ENCODE data around the gene CLIC4. TPM values are rescaled to one million over a fixed set of nuclear protein-coding genes. Genes with fewer than 3 reads are reported as not detected.
A peak's percentile ranks its signal among the peaks of the same experiment; 100 is the strongest.

CLIC4 gene
- total and polyA plus RNA-seq, 9 of the 15 experiments (the other 6 are each of a cell fraction or from before 2014, with no cell fraction given): 16.0 to 67.5 (median 38.4) TPM

DNA sequence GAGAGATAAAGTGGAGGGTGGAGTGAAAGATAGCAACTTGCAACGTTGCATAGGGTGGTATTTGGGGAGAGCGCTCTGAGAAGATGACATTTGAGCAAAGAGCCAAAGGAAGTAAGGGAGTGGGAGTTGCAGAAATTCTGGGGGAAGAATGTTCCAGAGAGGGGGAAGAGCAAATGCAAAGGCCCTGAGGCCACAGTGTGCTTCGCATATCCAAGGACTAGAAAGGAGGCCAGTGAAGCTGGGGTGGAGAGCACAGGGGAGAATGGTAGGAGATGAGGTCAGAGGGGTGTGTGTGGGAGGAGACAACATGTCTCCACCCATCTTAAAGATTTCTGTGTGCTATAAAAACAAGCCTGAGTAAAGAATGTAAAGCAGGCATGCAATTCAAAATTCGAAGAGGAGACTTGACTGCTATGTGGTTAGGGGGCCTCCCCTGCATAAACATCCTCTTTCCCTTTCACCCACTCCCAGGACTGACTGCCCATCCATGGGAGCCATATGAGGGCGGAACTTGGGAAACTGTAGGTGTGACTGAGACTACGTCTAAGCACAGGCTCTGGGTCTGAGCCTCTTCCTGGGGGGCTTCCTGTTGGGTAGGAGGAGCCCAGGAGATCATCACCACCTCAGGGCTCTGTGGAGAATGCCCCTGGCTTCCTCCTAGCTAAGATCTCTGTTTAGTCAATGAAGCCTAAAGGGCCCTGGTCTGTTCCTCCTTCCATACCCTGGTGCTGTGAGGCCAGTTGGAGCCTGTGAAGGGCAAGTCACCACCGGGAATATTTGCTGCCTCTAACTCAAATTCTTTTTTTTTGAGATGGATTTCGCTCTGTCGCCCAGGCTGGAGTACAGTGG lies 2.9 kb upstream of the CLIC4 start (continued):
- TF ChIP-seq, protein P1, sequence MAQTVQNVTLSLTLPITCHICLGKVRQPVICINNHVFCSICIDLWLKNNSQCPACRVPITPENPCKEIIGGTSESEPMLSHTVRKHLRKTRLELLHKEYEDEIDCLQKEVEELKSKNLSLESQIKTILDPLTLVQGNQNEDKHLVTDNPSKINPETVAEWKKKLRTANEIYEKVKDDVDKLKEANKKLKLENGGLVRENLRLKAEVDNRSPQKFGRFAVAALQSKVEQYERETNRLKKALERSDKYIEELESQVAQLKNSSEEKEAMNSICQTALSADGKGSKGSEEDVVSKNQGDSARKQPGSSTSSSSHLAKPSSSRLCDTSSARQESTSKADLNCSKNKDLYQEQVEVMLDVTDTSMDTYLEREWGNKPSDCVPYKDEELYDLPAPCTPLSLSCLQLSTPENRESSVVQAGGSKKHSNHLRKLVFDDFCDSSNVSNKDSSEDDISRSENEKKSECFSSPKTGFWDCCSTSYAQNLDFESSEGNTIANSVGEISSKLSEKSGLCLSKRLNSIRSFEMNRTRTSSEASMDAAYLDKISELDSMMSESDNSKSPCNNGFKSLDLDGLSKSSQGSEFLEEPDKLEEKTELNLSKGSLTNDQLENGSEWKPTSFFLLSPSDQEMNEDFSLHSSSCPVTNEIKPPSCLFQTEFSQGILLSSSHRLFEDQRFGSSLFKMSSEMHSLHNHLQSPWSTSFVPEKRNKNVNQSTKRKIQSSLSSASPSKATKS (CRISPR knock-in tag; IDR thresholded peaks at IDR 0.05): no peak
- no peak for TF ChIP-seq NCOA4 (IDR thresholded peaks at IDR 0.05; ENCODE audit: partially characterized antibody)

DNA sequence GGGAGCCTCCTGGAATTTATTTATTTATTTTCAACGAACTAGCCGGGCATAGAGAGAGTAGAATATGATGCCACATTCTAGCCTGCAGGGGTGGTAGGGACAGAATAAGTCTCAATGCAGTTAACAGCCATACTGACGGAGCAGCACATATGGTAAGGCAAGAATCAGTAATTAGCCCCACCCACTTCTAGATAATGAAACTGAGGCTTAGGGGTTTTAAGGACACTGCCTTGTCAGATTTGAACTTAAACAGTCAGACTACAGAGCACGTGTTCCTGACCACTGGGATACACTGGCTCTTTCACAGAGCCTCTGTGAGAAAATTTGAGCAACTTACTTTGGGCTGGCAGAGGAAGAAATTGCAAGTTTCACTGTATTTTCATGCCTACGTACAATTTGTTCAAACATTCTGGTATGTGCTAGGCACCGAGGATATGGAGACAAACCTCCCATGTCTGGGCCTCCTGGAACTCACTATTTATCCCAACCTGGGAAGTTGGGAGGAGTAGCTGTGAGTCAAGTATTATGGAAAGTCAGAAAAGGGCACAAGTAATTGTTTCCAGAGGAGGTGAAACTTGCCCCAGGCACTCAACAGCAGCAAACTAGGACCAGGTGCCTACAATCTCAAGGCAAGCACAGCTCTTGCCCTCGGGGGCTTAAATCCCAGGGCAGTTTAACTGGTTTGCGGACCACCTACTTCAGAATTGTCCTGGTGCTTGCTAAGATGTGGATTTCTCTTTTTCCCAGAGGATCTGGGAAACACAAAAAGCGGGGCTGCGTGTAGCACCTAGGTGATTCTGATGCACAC lies 1.6 kb upstream of the CLIC4 start:
- H3K27ac ChIP-seq (ENCODE audit: extremely low read depth, low read depth, low read length): peak overlapping the region; percentile 18; the same call in 2 of the 3 replicates
- peaks cover 37 to 47% of the 10 kb centered on the region in 2 experiments for H3K4me1 ChIP-seq (replicated peaks in 1 of 2; ENCODE audit: control insufficient read depth in 2 of 2, insufficient read depth in 2 of 2, low read length in 2 of 2)
- H3K9me1 ChIP-seq (ENCODE audit: control insufficient read depth, insufficient read depth, low read length): peaks cover 3% of the 10 kb centered on the region
- H4K20me1 ChIP-seq (replicated peaks; ENCODE audit: control insufficient read depth, insufficient read depth, low read length): no peaks in the 10 kb centered on the region; the same call in 1 of the 2 replicates
- ATAC-seq (no peak), DNase-seq (ENCODE audit: extremely low read depth in 1 of 4, low spot score in 3 of 4) (peak in 1 of 4 experiments; percentile 55), FAIRE-seq (peak; percentile 48)
- ChIA-PET CTCF (ENCODE audit: low intra/inter-chr PET ratio) (no interaction called here), POLR2A (interaction anchor here (0.6 to 4.5 kb wide), 4 partner anchors 10 to 425 kb away, joined by 3 to 44 read pairs (median 4); no protein-coding TSS in a partner anchor)
- H2AFZ ChIP-seq (ENCODE audit: low read depth, low read length): peak overlapping the region; percentile 91
- in situ Hi-C loops (cut with MboI) (no loop called here), intact Hi-C loops (cut with micrococcal nuclease) (loop anchor here (2.0 kb wide), 2 partner anchors 19 to 39 kb away; no protein-coding TSS in a partner anchor)
- 53% methylated on average over 10 of the region's 10 CpGs for WGBS (ENCODE audit: insufficient coverage, low coverage, missing lambda C conversion rate)
- no peaks in the 10 kb centered on the region for H3K36me3 ChIP-seq (ENCODE audit: control insufficient read depth, insufficient read depth, low read length)
- no peak overlapping the region for H3K4me3 ChIP-seq
- no peaks in the 10 kb centered on the region for H3K9me3 ChIP-seq (replicated peaks; ENCODE audit: control insufficient read depth, insufficient read depth, low read depth, low read length)
- peak overlapping the region; percentile 7 to 11; a peak in 3 of 4 replicates for H3K9ac ChIP-seq (ENCODE audit: insufficient read depth in 1 of 2, low read depth in 2 of 2, low read length in 2 of 2)
- BruUV-seq (replicated peaks): no TSS peak
- peaks cover 33% of the 10 kb centered on the region for H3K79me2 ChIP-seq (ENCODE audit: control insufficient read depth, insufficient read depth, low read length)
- H3K27me3 ChIP-seq (ENCODE audit: control insufficient read depth in 2 of 2, insufficient read depth in 2 of 2, low read length in 2 of 2): no peaks in the 10 kb centered on the region
- H3K4me2 ChIP-seq (ENCODE audit: insufficient read depth, low read length): 0 out of 2 replicates have a peak overlapping the region, but pooled peaks have one; percentile 13
- no peak for TF ChIP-seq TEAD2 (tag; IDR thresholded peaks at IDR 0.05)
- TF ChIP-seq, protein P2, sequence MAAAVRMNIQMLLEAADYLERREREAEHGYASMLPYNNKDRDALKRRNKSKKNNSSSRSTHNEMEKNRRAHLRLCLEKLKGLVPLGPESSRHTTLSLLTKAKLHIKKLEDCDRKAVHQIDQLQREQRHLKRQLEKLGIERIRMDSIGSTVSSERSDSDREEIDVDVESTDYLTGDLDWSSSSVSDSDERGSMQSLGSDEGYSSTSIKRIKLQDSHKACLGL (CRISPR knock-in tag; IDR thresholded peaks at IDR 0.05; ENCODE audit: borderline replicate concordance, poor library complexity, severe bottlenecking): no peak
- peak; percentile 92 for TF ChIP-seq MYC (IDR thresholded peaks at IDR 0.05; ENCODE audit: low read depth, low read length)
- no peak for TF ChIP-seq MYC (CRISPR knock-in tag; IDR thresholded peaks at IDR 0.05; ENCODE audit: borderline replicate concordance, low read depth)
- TF ChIP-seq, protein P3, sequence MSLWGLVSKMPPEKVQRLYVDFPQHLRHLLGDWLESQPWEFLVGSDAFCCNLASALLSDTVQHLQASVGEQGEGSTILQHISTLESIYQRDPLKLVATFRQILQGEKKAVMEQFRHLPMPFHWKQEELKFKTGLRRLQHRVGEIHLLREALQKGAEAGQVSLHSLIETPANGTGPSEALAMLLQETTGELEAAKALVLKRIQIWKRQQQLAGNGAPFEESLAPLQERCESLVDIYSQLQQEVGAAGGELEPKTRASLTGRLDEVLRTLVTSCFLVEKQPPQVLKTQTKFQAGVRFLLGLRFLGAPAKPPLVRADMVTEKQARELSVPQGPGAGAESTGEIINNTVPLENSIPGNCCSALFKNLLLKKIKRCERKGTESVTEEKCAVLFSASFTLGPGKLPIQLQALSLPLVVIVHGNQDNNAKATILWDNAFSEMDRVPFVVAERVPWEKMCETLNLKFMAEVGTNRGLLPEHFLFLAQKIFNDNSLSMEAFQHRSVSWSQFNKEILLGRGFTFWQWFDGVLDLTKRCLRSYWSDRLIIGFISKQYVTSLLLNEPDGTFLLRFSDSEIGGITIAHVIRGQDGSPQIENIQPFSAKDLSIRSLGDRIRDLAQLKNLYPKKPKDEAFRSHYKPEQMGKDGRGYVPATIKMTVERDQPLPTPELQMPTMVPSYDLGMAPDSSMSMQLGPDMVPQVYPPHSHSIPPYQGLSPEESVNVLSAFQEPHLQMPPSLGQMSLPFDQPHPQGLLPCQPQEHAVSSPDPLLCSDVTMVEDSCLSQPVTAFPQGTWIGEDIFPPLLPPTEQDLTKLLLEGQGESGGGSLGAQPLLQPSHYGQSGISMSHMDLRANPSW (CRISPR knock-in tag; IDR thresholded peaks at IDR 0.05): no peak
- TF ChIP-seq, protein P4, sequence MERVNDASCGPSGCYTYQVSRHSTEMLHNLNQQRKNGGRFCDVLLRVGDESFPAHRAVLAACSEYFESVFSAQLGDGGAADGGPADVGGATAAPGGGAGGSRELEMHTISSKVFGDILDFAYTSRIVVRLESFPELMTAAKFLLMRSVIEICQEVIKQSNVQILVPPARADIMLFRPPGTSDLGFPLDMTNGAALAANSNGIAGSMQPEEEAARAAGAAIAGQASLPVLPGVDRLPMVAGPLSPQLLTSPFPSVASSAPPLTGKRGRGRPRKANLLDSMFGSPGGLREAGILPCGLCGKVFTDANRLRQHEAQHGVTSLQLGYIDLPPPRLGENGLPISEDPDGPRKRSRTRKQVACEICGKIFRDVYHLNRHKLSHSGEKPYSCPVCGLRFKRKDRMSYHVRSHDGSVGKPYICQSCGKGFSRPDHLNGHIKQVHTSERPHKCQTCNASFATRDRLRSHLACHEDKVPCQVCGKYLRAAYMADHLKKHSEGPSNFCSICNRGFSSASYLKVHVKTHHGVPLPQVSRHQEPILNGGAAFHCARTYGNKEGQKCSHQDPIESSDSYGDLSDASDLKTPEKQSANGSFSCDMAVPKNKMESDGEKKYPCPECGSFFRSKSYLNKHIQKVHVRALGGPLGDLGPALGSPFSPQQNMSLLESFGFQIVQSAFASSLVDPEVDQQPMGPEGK (CRISPR knock-in tag; IDR thresholded peaks at IDR 0.05; ENCODE audit: borderline replicate concordance): no peak

Data from K562 (cell line).